HG03025 (cell line): ENCODE results near the gene COL5A2.
A peak's percentile ranks its signal among the peaks of the same experiment; 100 is the strongest.

Source experiments
- ATAC-seq: cut with Tn5 transposase; IDR thresholded peaks from one replicate; pipeline ENCODE4 v1.9.1; 2021; ENCODE audit warnings: mild to moderate bottlenecking, moderate library complexity; ENCODE audit not compliant: unreplicated experiment, low FRiP score

The COL5A2 gene

DNA sequence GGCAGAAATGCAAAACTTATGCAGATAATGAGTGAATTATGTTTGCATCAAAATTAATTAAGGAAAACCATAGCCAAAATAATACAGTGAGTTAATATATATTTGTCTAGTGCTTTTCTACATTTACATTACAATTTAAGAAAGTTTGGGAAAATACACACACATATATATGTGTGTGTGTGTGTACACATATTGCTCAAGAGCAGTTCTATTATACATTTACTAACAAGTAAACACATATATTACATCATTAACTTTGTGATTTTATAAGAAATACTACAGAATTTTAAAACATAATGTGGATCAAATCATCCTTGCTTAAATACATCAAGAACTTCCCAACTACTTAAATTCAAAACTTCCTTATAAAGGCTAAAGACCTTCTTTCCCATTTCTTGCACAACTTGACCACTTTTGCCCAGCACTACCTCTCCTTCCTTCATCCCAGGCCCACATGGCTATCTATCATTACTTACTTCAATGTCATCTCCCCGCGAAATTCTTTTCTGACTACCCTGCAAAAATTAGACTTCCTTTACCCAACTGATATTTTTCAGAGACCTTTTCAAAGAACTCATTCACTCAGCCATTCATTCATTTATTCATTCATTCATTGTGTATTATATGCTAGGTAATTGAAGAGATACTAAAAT, 68.4 kb downstream of the COL5A2 start:
- no peak for ATAC-seq

DNA sequence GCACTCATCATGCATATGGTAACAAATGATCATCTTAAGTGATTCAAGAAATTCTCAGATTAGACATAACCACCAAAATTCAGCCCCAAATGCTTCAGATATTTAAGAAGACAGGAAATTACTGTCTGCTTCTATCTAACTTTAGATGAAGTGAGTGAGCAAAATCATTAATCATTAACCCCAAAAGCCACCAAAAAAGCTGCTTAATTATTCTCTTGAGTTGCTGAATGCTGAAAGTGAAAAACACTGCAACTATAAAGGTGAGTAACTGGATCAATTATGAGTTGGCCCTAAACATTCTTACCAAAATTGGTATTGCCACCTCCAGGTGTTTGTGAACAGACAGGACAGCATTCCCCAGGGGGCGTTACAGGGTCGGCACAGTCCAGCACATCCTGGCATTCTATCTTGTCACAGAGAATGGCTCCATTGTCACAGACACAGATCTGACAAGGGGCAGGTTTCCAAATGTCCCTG, 69.6 kb downstream of the COL5A2 start:
- peak; percentile 64 for ATAC-seq

DNA sequence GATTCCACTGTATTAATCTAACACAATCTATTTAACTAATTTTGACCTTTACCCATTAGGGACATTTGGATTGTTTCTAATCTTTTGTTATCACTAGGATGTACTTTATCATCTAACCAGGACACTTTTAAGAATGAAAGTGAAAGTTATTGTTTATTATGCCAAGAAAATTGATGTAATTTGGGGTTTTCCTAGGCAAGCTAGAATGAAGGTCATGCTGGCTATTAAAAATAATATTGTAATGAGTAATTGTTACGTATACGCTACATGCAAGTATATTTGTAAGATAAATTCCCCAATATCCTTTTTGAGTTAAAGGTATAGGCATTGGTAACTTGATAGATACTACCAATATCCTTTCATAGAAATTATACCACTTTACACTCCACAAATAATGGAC, 74.6 kb downstream of the COL5A2 start:
- no peak for ATAC-seq

DNA sequence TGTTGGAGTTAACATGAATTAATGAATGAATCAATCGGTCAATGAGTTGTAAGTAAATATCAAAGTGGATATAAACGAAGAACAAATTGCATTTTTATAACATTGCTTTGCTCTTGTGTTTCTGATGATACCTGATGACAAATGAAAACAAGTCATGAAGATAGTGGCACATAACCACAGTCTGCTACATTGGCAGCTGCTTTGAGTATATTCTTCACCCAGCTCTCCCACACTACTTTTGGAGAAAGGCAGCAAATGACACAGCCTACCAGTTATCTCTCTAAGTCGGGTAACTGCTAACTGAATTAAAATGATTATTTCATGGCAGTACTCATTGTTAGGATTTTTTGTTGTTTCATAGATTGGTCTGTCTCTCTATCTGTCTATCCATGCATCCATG, 76.8 kb downstream of the COL5A2 start:
- ATAC-seq = no peak

DNA sequence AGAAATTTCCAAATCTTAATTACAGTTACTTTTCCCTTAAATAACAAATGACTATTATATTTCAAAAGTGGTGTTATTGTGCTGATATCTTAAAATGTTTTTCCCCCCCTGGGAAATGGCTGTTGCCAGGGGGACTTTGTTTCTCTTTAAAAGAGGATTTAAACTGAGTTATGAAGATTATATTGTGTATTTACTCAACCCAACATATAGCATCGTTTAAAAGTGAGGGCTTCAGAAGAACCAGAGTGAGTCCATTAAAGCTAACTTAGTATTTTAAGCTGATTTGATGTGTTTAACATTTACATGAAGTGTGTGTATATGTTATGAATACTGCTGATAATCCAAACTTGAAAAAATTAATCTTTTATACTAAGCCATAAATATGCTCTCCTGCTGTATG, 81.6 kb downstream of the COL5A2 start:
- ATAC-seq = no peak

DNA sequence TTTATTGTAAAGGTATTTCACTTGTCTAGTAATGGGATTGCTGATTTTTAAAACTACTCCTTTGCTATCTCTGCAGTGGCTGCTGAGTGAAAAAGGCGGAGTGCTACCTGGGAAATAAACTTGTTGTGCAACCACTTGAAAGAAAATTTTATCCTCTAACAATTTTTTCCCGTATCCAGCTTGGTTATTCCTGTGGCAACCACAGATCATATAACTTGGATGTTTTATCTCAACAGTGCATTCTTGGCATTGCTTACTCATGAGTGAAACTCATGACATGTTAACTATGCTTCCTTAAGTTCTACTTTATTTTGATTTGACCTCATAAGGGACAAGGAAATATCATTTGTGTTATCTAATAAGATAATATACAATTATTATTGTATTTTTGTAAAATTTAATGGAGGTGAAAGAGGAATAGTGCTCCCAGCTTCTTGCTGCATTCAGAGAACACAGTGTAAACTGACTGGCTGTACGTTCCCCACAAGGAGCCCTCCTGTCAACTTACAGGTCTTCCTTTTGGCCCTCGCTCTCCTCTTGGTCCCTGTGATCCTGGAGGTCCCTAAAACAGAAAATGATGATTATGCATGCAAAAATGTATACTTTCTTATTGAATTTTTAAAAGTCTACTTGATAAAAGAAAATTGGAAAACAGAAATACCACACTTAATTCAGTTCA, 82.7 kb downstream of the COL5A2 start:
- no peak for ATAC-seq

DNA sequence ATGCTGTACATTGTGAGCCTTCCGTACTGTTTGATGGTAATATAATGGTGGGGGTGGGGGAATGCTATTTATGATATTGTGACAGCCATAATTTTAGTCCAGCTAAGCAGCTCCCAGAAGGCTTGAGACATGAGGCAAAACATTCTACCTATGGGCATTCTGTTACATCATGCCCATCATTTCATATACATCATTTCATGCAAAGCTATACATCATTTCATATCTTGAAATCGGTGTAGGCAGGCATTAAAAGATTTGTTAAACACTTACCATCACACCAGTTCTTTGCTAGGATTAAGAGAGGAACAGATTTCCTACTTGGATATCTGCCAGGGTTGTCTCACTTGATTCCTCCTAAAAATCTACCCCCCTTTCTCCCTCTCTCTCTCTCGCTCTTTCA, 84.5 kb downstream of the COL5A2 start:
- no peak for ATAC-seq

DNA sequence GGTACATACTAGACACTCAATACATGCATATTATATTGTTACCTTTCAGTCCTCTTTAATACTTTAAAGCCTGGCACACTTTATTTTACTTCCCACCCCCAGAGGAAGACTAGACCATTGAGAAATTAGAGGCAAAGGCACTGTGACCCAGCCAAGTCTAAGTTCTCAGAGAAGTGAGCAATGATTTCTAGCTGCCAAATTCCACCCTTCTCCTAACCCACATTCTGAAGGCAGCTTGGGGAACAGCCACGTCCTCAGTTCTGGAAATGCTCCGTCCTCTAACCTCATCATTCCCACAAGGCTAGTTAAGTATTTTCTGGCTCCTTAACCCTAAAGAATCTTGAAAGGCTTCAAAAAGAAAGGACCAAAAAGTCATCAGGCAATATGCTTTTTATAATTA, 86.6 kb downstream of the COL5A2 start:
- no peak for ATAC-seq

DNA sequence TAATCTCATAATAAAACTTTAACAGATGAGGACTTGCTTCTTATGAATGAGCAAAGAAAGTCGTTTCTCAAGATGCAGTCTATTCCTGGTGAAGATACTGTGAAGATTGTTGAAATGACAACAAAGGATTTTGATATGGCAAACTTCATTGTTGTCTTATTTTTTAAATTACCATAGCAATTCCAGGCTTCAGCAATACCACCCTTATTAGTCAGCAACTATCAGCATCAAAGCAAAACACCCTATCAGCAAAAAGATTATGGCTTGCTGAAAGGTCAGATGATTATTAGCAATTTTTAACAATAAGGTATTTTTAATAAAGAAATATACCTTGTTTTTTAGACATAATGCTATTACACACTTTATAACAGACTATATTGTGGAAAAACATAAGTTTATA, 88.3 kb downstream of the COL5A2 start:
- ATAC-seq = no peak

DNA sequence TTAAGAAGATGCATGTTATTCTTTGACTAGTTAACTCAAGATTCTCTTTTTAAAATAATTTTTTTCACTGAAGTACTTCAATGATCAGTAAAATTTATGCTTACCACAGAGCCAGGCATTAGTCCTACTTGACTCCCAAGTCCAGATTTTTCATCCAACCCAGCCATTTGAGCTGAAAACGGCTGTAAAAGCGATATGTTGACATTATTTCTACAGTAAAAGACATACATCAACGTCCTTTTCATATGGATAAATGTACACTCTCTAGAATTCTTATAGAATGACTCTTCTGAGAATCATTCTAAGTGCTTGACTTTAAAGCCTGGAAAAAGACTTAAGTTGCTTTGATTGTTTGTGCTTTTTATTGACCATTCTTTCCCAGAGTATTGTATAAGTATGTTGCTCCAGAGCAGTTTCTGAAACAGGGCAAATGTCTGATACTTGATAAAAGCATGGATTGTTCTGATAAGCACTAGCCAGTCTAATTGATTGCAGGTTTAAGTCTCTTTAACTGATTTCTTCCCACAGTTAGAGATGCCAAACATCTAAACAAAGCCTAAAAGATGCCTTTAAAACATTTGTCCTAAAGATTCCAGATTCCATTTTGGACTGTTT, 90.9 kb downstream of the COL5A2 start:
- no peak for ATAC-seq

DNA sequence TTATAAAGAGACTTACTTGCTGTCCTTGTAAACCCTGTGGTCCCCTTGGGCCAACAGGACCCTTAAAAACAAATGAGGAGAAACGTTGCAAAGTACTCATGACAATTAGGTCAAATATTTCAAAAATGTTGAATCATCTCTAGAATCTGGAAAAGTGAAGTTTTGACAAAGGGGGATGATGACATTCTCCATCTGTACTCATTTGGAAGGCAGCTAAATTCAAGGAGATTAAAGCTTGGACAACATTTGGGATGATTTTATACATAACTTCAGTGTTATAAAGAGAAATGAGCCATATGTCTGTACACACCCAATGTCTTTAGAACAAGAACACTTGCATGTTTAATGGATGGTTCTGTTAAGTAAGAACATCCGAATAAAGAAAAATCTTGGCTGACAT, 92.9 kb downstream of the COL5A2 start:
- ATAC-seq = no peak

DNA sequence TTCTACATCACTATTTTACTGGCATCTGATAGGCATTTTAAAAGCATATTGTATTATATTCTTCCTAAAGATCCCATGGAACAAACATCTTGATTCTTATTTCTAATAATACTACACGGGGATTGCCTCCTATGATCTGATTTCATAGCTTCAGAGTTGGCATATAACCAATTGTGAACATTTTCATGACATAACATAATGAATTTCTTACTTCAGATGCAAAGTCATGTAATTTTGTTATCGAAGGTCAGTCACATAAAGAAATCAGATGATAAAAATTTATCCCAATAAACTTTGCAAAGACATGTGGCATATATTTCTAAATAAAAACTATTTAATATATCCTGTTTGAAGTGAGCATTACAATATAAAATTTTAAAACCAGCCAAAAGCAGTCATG, 93.3 kb downstream of the COL5A2 start:
- no peak for ATAC-seq

DNA sequence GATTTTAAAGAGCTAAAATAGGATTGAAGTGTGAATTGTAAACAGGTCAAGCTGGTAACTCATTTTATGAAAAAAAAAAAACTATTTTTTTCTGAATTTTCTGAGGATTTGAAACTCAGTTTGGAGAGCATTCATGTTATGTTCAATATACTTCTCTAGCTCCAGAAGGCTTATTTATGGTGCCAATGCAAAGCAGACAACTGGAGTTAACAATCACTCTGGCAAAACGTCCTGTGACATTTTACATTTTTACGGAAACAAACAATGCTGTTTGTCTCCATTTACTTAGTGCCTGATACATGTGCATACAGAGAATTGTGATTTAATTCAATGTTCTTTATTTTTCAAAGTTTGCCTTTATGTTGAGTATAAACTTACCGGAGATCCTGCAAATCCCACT, 96.0 kb downstream of the COL5A2 start:
- no peak for ATAC-seq

DNA sequence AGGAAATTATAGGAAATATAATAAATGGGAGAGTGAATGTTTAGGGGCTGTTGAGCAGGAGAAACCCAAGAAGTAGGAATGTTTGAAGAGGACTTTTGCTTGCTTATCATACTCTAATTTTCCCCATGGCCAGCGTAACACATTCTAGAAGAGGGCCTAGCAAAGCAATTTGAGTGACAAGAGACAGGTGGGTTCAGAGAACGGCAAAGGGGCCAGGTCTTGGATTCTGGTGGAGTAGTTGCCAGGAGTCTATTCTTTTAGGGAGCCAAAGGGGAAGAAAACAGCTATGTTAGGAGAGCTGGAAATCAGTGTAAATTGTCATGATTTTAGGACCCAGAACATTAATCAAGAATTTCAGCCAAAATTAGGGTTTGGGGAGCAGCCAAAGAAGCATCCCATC, 96.5 kb downstream of the COL5A2 start:
- no peak for ATAC-seq

DNA sequence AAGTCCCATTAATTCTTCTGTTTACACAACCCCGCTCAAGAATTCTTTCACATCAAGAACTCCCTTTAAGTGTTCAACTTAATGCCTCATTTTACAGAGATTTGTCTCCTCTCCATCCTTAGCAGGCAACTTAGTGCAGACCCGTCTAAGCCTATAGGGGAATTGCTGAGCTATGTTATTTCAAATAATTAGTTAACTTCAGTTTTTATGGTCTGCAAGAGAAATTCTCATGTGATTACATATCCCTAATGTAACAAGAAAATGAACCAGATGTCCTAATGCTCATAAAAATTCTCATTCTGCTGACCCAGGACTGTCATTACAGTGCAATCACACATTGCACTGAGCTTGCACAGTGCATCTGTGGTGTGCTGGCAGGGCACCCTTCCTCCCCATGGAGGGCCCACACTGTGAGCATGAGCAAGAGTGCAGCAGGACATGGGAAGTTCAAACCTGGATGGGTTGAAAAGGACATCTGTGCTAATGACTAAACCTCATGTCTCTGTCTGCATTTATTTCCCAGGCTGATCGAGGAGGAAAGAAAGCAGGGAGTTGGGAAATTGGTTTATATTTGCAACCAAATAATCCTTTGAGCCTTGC, 97.1 kb downstream of the COL5A2 start:
- no peak for ATAC-seq

DNA sequence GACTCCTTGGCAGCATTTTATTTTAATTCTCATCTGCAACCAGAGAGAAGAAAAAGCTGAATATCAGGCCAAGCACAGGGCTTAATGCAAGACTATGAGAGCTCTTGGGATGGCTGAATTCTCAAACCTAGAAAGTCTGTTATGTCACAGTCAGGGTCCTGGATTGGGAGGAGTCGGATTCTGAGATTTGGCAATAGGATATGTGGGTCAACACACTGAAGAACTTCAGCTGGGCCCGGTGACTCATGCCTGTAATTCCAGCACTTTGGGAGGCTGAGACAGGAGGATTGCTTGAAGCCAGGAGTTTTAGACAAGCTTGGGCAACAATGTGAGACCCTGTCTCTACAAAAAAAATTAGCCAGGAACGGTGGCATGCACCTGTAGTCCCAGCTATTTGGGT, 103.0 kb downstream of the COL5A2 start:
- ATAC-seq = no peak

DNA sequence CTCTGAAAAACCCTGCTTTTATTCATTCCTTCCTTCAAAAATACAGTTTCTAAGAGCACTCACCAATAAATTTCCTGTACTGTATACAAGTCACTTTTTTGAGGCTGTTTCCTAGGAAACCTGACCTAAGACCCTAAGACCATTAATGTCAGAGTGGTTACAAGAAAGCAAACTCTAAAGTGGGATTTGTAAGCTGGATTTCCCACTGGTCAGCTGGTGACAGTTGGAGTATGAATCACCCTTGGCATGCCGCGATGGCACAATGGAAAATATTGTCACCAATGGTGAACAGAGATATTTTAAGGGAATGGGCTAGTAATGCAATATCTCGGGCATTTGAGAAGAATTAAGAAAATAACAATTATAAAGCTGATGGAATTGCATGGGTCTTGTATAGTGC, 103.4 kb downstream of the COL5A2 start:
- no peak for ATAC-seq

DNA sequence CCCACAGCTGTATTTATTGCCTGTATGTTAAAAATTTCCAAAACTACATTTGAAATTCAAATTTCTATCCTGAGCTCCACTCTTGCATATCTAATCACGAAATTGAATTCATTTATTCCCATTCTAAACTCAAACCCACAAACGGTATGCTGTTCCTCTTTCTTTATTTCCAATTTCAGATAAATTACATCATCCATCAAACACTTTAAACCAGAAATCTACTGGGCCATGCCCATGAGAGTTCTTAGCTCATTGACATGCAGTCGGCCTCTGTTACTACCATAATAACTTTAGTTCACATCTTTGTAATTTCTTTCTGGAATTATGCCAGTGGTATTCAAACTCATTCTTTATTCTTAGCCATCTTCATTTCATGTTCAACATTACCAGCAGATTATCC, 105.1 kb downstream of the COL5A2 start:
- ATAC-seq = no peak

DNA sequence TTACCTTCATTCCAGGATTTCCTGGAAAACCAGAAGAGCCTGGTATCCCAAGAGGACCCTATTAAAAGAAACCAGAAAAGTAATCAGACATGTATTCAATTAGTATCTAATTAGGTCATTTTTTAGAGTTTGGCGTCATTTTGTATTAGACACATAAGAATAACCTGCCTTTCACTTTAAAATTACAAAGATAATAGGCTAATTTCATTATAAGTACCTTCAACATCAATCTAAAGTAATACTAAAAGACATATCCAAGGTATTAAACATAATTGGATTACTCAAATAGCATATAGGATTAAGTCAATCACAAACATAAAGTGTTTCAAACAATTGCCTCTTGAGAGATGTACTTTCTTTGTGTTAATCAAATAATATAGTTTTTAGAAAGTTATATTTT, 107.5 kb downstream of the COL5A2 start:
- ATAC-seq = no peak

DNA sequence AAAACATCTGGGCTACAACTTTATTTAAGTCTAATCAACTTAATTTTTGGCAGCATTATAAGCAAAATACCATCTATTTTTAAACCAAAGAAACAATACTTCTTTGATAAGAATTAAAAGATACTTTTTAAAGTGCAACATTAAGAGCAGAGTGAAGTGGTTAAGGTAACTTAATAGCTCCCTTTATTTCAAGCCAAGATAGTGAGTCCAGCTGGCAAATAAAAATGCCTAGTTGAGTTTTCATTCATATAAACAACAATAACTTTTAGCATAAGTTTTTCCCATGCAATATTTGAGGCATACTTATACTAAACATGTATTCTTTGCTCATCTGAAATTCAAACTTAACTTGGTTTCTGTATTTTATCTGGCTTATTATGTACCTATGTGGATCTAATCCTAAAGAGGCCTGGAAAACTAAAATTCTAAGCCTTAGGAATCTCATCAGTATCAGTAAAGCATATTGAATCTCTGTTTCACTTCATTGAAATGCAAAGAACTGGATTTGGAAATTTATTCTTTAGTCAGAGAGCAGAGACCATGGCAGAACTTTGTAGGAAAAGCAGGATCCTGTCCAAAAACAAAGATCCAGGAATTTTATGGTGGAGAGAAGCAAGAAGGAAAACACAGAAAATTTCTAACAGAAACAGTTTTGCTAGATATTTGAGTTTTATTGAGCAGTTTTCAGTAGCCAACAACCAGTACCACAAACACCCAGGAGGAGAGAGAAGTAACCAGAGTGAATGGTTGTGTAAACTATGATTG, 109.5 kb downstream of the COL5A2 start:
- ATAC-seq = no peak

DNA sequence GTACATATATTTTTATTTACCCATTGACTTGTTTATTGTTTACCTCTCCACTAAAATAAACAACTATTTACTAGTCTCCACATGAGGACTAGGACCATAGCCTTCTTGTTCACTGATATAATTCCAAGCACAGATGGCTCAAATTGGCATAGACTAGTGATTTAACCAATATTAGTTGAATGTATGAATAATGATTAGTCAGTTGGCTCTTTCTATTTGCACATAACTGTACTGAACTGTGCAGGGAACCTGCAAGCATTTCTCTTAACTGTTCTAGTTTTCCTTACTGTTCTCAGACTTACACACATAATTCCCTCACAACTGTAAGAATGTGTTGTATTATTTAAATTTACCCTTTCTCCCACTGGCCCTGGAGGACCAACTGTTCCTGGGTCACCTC, 113.5 kb downstream of the COL5A2 start:
- no peak for ATAC-seq
